ENCODE data around the gene ZBTB18.

DNA sequence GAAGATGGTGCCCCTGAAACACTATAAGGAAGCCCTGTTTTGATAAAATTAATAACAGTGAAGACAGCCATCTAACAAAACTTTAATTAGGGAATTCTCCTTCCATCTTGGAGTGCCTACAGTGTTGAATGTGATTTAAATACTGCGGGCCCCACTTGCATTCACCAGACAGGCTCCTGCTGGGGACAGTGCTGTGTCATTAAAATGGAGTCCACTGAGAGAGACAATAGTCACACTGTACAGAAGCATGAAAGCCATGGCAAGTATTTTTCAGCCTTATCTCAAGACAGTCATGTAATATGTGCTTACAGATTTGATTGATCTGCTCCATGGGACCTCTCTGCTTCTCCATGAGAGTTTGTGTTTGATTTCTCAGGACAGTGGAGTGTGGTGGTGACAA is 29.7 kb upstream of the ZBTB18 start:
- TF ChIP-seq POLR2A (IDR thresholded peaks at IDR 0.05) = no peak
- TF ChIP-seq, protein P1, sequence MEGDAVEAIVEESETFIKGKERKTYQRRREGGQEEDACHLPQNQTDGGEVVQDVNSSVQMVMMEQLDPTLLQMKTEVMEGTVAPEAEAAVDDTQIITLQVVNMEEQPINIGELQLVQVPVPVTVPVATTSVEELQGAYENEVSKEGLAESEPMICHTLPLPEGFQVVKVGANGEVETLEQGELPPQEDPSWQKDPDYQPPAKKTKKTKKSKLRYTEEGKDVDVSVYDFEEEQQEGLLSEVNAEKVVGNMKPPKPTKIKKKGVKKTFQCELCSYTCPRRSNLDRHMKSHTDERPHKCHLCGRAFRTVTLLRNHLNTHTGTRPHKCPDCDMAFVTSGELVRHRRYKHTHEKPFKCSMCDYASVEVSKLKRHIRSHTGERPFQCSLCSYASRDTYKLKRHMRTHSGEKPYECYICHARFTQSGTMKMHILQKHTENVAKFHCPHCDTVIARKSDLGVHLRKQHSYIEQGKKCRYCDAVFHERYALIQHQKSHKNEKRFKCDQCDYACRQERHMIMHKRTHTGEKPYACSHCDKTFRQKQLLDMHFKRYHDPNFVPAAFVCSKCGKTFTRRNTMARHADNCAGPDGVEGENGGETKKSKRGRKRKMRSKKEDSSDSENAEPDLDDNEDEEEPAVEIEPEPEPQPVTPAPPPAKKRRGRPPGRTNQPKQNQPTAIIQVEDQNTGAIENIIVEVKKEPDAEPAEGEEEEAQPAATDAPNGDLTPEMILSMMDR (IDR thresholded peaks at IDR 0.05) = no peak
